Measurements from ENCODE around the gene PEX26. TPM values are rescaled to one million over a fixed set of nuclear protein-coding genes. Genes with fewer than 3 reads are reported as not detected.

The PEX26 gene
- total and polyA plus RNA-seq, 2 donors (not counting 1 experiment from before 2014, with no cell fraction given), result 13.2 to 14.5 TPM

- Histone ChIP-seq H3K4me1 (ENCODE audit: control insufficient read depth, extremely low read depth, insufficient read depth, low read length) (peaks cover 4% of the 10 kb centered on the region), H3K9ac (ENCODE audit: insufficient read depth, low read length) (no peak overlapping the region), H3K27ac (ENCODE audit: insufficient read depth, low read length) (no peak overlapping the region), H3K4me2 (ENCODE audit: extremely low read depth, insufficient read depth, low read length) (no peak overlapping the region), H4K20me1 (ENCODE audit: control insufficient read depth, extremely low read depth, insufficient read depth, low read length) (no peaks in the 10 kb centered on the region), H2AFZ (ENCODE audit: low read length) (no peak overlapping the region), H3K79me2 (ENCODE audit: control insufficient read depth, insufficient read depth, low read length) (no peaks in the 10 kb centered on the region), H3K4me3 (replicated peaks in 1 of 4; ENCODE audit: control extremely low read depth in 1 of 4, insufficient read depth in 1 of 4, low read depth in 3 of 4, low read length in 4 of 4) (no peak overlapping the region), H3K9me3 (ENCODE audit: control insufficient read depth, insufficient read depth, low read depth, low read length) (no peaks in the 10 kb centered on the region), H3K36me3 (ENCODE audit: control insufficient read depth, insufficient read depth, low read length) (no peaks in the 10 kb centered on the region), H3K27me3 (ENCODE audit: control insufficient read depth, insufficient read depth, low read length) (no peaks in the 10 kb centered on the region)
- no peak for TF ChIP-seq EZH2 (IDR thresholded peaks at IDR 0.05; ENCODE audit: low read length, missing control alignments)
- no peak for TF ChIP-seq CTCF (conservative IDR thresholded peaks at IDR 0.05 in 1 of 2, IDR thresholded peaks at IDR 0.05 in 1 of 2; ENCODE audit: low read depth in 1 of 2, low read length in 2 of 2)
- DNase-seq (ENCODE audit: low read depth in 2 of 2), result no peak
Observed at GRCh38 chr22:18147791-18148190, 70.0 kb downstream of the PEX26 start.

- H3K9me3 ChIP-seq (ENCODE audit: control insufficient read depth, insufficient read depth, low read depth, low read length), result no peaks in the 10 kb centered on the region
- no peaks in the 10 kb centered on the region for H3K79me2 ChIP-seq (ENCODE audit: control insufficient read depth, insufficient read depth, low read length)
- H3K27ac ChIP-seq (ENCODE audit: insufficient read depth, low read length), result no peak overlapping the region
- no peaks in the 10 kb centered on the region for H4K20me1 ChIP-seq (ENCODE audit: control insufficient read depth, extremely low read depth, insufficient read depth, low read length)
- H3K4me2 ChIP-seq (ENCODE audit: extremely low read depth, insufficient read depth, low read length), result no peak overlapping the region
- H3K36me3 ChIP-seq (ENCODE audit: control insufficient read depth, insufficient read depth, low read length), result no peaks in the 10 kb centered on the region
- no peak overlapping the region for H3K9ac ChIP-seq (ENCODE audit: insufficient read depth, low read length)
- peaks cover 4% of the 10 kb centered on the region for H3K4me1 ChIP-seq (ENCODE audit: control insufficient read depth, extremely low read depth, insufficient read depth, low read length)
- no peak for DNase-seq (ENCODE audit: low read depth in 2 of 2)
- no peak for TF ChIP-seq CTCF (conservative IDR thresholded peaks at IDR 0.05 in 1 of 2, IDR thresholded peaks at IDR 0.05 in 1 of 2; ENCODE audit: low read depth in 1 of 2, low read length in 2 of 2)
- no peak for TF ChIP-seq EZH2 (IDR thresholded peaks at IDR 0.05; ENCODE audit: low read length, missing control alignments)
- no peaks in the 10 kb centered on the region for H3K27me3 ChIP-seq (ENCODE audit: control insufficient read depth, insufficient read depth, low read length)
- H2AFZ ChIP-seq (ENCODE audit: low read length), result no peak overlapping the region
- no peak overlapping the region for H3K4me3 ChIP-seq (replicated peaks in 1 of 4; ENCODE audit: control extremely low read depth in 1 of 4, insufficient read depth in 1 of 4, low read depth in 3 of 4, low read length in 4 of 4)
Observed at GRCh38 chr22:18148293-18148965, 70.6 kb downstream of the PEX26 start.

GRCh38 chr22:18152519-18152918 lies 74.7 kb downstream of the PEX26 start:
- Histone ChIP-seq H3K27ac (ENCODE audit: insufficient read depth, low read length) (no peak overlapping the region), H3K4me3 (replicated peaks in 1 of 4; ENCODE audit: control extremely low read depth in 1 of 4, insufficient read depth in 1 of 4, low read depth in 3 of 4, low read length in 4 of 4) (no peak overlapping the region), H3K4me1 (ENCODE audit: control insufficient read depth, extremely low read depth, insufficient read depth, low read length) (peaks cover 10% of the 10 kb centered on the region), H3K9me3 (ENCODE audit: control insufficient read depth, insufficient read depth, low read depth, low read length) (no peaks in the 10 kb centered on the region), H3K4me2 (ENCODE audit: extremely low read depth, insufficient read depth, low read length) (no peak overlapping the region), H2AFZ (ENCODE audit: low read length) (no peak overlapping the region), H3K79me2 (ENCODE audit: control insufficient read depth, insufficient read depth, low read length) (peaks cover 5% of the 10 kb centered on the region), H3K27me3 (ENCODE audit: control insufficient read depth, insufficient read depth, low read length) (no peaks in the 10 kb centered on the region), H3K9ac (ENCODE audit: insufficient read depth, low read length) (no peak overlapping the region), H3K36me3 (ENCODE audit: control insufficient read depth, insufficient read depth, low read length) (no peaks in the 10 kb centered on the region), H4K20me1 (ENCODE audit: control insufficient read depth, extremely low read depth, insufficient read depth, low read length) (no peaks in the 10 kb centered on the region)
- TF ChIP-seq CTCF (conservative IDR thresholded peaks at IDR 0.05 in 1 of 2, IDR thresholded peaks at IDR 0.05 in 1 of 2; ENCODE audit: low read depth in 1 of 2, low read length in 2 of 2) (no peak), EZH2 (IDR thresholded peaks at IDR 0.05; ENCODE audit: low read length, missing control alignments) (no peak)
- no peak for DNase-seq (ENCODE audit: low read depth in 2 of 2)
